Large intestine (tissue), 3 donors: ENCODE data around the gene HMG20A. TPM values are rescaled to one million over a fixed set of nuclear protein-coding genes. Genes with fewer than 3 reads are reported as not detected.

ENCODE experiments used
- DNase-seq, 2 donors: peaks; one replicate each; pipeline versions ENCODE4 v3.0.0 to v3.0.0-alpha.2; 2013
- H3K27ac ChIP-seq: one replicate; pipeline ENCODE4 v1.5.1; 2013; ENCODE audit warnings: low read length
- H3K27me3 ChIP-seq: 2 replicates; pipeline ENCODE4 v1.6.1; 2013; ENCODE audit warnings: low read length; ENCODE audit not compliant: control insufficient read depth, insufficient read depth
- H3K36me3 ChIP-seq: 2 replicates; pipeline ENCODE4 v1.6.1; 2013; ENCODE audit warnings: low read length; ENCODE audit not compliant: control insufficient read depth, insufficient read depth
- H3K4me1 ChIP-seq: one replicate; pipeline ENCODE4 v1.6.1; 2013; ENCODE audit warnings: low read length; ENCODE audit not compliant: control insufficient read depth, insufficient read depth
- H3K4me3 ChIP-seq: one replicate; pipeline ENCODE4 v1.5.1; 2013; ENCODE audit warnings: low read length
- H3K9me3 ChIP-seq: one replicate; pipeline ENCODE4 v1.6.1; 2013; ENCODE audit warnings: mild to moderate bottlenecking, low read depth, low read length, moderate library complexity; ENCODE audit not compliant: control insufficient read depth
- whole genome bisulfite sequencing: methylation state at CpG from one replicate; pipeline ENCODE4 v1.1.5; 2013; ENCODE audit warnings: low lambda C conversion rate; ENCODE audit not compliant: insufficient coverage; 5-methylcytosine and 5-hydroxymethylcytosine counted together
- polyA plus RNA-seq: library from polyadenylated mRNA; unstranded; fragments of 120-200 nt; gene quantifications from one replicate; pipeline ENCODE4 v1.2.1, GENCODE V29; 2013

Gene HMG20A
- polyA plus RNA-seq, 1 donor: 38.8 TPM

- 80% methylated on average over 1 of the region's 2 CpGs for WGBS
- H3K4me3 ChIP-seq: no peak overlapping the region
- no peak for DNase-seq
- no peaks in the 10 kb centered on the region for H3K9me3 ChIP-seq
- H3K27ac ChIP-seq: no peak overlapping the region
- no peaks in the 10 kb centered on the region for H3K36me3 ChIP-seq
- no peaks in the 10 kb centered on the region for H3K27me3 ChIP-seq
- H3K4me1 ChIP-seq: peaks cover 9% of the 10 kb centered on the region
These were observed 4.6 kb upstream of the HMG20A start for GRCh38 chr15:77416148-77416455.

- H3K4me3 ChIP-seq: no peak overlapping the region
- no peaks in the 10 kb centered on the region for H3K9me3 ChIP-seq
- no peak overlapping the region for H3K27ac ChIP-seq
- H3K4me1 ChIP-seq: peaks cover 3% of the 10 kb centered on the region
- no CpG with 5 or more reads among the region's 1 CpG for WGBS
- DNase-seq: no peak
- H3K27me3 ChIP-seq: no peaks in the 10 kb centered on the region
- no peaks in the 10 kb centered on the region for H3K36me3 ChIP-seq
These were observed 3.7 kb upstream of the HMG20A start for GRCh38 chr15:77416954-77417353.

- H3K27me3 ChIP-seq: no peaks in the 10 kb centered on the region
- H3K4me1 ChIP-seq: peaks cover 3% of the 10 kb centered on the region
- no peak overlapping the region for H3K4me3 ChIP-seq
- DNase-seq: no peak
- no peak overlapping the region for H3K27ac ChIP-seq
- WGBS: 63% methylated on average over 1 of the region's 3 CpGs
- no peaks in the 10 kb centered on the region for H3K9me3 ChIP-seq
- no peaks in the 10 kb centered on the region for H3K36me3 ChIP-seq
These were observed 3.1 kb upstream of the HMG20A start for GRCh38 chr15:77417602-77418001.

GRCh38 chr15:77418391-77418965 is 2.2 kb upstream of the HMG20A start:
- 60% methylated on average over 1 of the region's 8 CpGs for WGBS
- no peak for DNase-seq
- H3K27ac ChIP-seq: peak overlapping the region; percentile 69

GRCh38 chr15:77418966-77419835 is 1.5 kb upstream of the HMG20A start:
- Histone ChIP-seq H3K9me3 (no peaks in the 10 kb centered on the region), H3K4me1 (peaks cover 3% of the 10 kb centered on the region), H3K27ac (peak overlapping the region; percentile 69), H3K27me3 (no peaks in the 10 kb centered on the region), H3K36me3 (no peaks in the 10 kb centered on the region), H3K4me3 (peak overlapping the region; percentile 77)
- DNase-seq: peak; percentile 20 to 68
- WGBS: 12% methylated on average over 5 of the region's 72 CpGs

More at GRCh38 chr15:77418391-77418965, 2.2 kb upstream of the HMG20A start:
- Histone ChIP-seq H3K27me3 (no peaks in the 10 kb centered on the region), H3K4me1 (peaks cover 3% of the 10 kb centered on the region), H3K4me3 (peak overlapping the region; percentile 77), H3K36me3 (no peaks in the 10 kb centered on the region), H3K9me3 (no peaks in the 10 kb centered on the region)

GRCh38 chr15:77419836-77420609 is 665 bp upstream of the HMG20A start, which contains the start of gene PEAK1:
PEAK1 (minus strand) TSS chr15:77420104; CDS start chr15:77181926, 238,178 bp downstream.
- Histone ChIP-seq H3K9me3 (no peaks in the 10 kb centered on the region), H3K4me3 (peak within 1 kb of the TSS; percentile 82), H3K27ac (peak within 1 kb of the TSS; percentile 96), H3K36me3 (no peaks in the 10 kb centered on the region), H3K4me1 (peaks cover 3% of the 10 kb centered on the region), H3K27me3 (no peaks in the 10 kb centered on the region)
- no CpG with 5 or more reads among the region's 92 CpGs for WGBS
- peak; percentile 99 to 100 for DNase-seq

GRCh38 chr15:77421370-77421700 is 647 bp downstream of the HMG20A start:
- Histone ChIP-seq H3K4me1 (peaks cover 3% of the 10 kb centered on the region), H3K27ac (peak overlapping the region; percentile 96), H3K9me3 (no peaks in the 10 kb centered on the region), H3K36me3 (no peaks in the 10 kb centered on the region), H3K27me3 (no peaks in the 10 kb centered on the region), H3K4me3 (peak overlapping the region; percentile 82)
- DNase-seq: no peak
- no CpG with 5 or more reads among the region's 3 CpGs for WGBS

GRCh38 chr15:77425104-77425503 is 4.4 kb downstream of the HMG20A start:
- no peak for DNase-seq
- Histone ChIP-seq H3K27me3 (no peaks in the 10 kb centered on the region), H3K9me3 (no peaks in the 10 kb centered on the region), H3K4me3 (no peak overlapping the region), H3K4me1 (no peaks in the 10 kb centered on the region), H3K27ac (no peak overlapping the region), H3K36me3 (no peaks in the 10 kb centered on the region)
- 88% methylated on average over 1 of the region's 3 CpGs for WGBS

GRCh38 chr15:77426377-77426776 is 5.7 kb downstream of the HMG20A start:
- no peaks in the 10 kb centered on the region for H3K4me1 ChIP-seq
- DNase-seq: no peak
- H3K27ac ChIP-seq: no peak overlapping the region
- H3K36me3 ChIP-seq: no peaks in the 10 kb centered on the region
- no peaks in the 10 kb centered on the region for H3K9me3 ChIP-seq
- WGBS: no CpG with 5 or more reads among the region's 1 CpG
- no peaks in the 10 kb centered on the region for H3K27me3 ChIP-seq
- H3K4me3 ChIP-seq: no peak overlapping the region

GRCh38 chr15:77426871-77427270 is 6.2 kb downstream of the HMG20A start:
- Histone ChIP-seq H3K9me3 (no peaks in the 10 kb centered on the region), H3K4me3 (no peak overlapping the region), H3K27ac (no peak overlapping the region), H3K36me3 (no peaks in the 10 kb centered on the region), H3K27me3 (no peaks in the 10 kb centered on the region), H3K4me1 (no peaks in the 10 kb centered on the region)
- no peak for DNase-seq
- 100% methylated on average over 1 of the region's 1 CpG for WGBS
